ENCODE results near the gene SMTNL2. TPM values are rescaled to one million over a fixed set of nuclear protein-coding genes. Genes with fewer than 3 reads are reported as not detected.
"Not testable (repeated sequence)": the region's sequence is repeated elsewhere in the genome, so short reads cannot be mapped to it uniquely, and the experiment has no call there.

The SMTNL2 gene
- total and polyA plus RNA-seq, 10 donors, result 0.22 to 1.5 (median 0.80) TPM

DNA sequence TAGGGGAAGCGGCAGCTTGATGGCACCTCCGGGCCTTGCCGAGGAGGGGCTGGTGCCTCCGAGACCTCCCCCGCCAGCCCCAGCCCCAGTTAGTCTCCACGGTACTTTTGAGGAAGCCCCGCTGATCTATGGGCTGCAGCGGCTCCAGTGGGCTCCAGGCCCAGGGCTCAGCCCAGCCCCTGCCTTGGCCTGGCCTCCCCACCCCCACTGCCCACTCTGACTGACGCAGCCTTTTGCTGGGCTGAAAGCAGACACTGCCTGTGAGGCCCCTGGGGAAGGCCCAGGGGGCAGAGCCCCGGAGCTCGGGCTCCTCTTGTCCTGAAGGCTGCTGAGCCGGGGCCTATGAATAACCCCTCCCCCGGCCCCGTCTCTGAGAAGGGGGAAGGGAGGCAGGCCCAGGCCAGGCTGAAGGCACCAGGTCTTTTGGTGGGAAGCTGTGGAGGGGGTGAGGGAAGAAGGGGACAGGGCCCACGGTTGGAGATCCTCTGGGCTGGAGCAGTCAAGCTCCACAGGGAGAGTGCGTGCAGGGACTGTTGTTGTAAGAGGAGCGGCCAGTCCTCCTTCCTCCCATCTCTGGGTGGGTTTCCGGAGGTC, 7.5 kb upstream of the SMTNL2 start:
- 66 to 82% (median 76%) methylated on average over 12 to 18 of the region's 18 CpGs for WGBS, 5 donors
- peak; percentile 56 for DNase-seq

DNA sequence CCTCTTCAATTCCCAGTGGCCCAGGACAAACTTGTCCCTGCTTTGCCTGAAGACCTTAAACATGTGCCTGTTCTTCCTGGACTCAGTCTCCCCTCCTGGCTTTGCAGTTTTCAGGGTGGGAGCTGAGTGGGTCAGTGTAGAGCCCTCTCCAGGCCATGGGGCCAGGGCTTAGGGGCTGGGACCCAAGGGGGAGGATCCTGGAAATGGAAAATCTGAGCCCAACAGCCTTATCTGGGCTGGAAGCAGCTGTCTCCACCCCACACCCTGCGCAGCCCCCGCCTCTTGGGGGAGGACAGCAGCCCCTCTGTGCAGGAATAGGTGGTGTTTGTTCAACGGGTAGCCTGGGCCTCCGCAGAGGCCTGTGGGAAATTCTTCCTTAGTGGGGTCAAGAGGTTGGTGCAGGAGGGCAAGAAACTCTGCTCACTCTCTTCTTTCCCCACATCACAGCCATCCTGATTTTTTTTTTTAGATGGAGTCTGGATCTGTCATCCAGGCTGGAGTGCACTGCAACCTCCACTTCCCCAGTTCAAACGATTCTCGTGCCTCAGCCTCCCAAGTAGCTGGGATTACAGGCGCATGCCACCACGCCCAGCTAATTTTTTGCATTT, 6.8 kb upstream of the SMTNL2 start:
- Histone ChIP-seq H3K27me3 (replicated peaks in 1 of 7) (peaks cover 0 to 13% (median 5%) of the 10 kb centered on the region in 7 donors), H3K4me3 (no peak overlapping the region), H3K27ac (no peak overlapping the region), H3K9me3 (no peaks in the 10 kb centered on the region), H3K36me3 (no peaks in the 10 kb centered on the region), H3K4me1 (peaks cover 0 to 5% (median 0%) of the 10 kb centered on the region in 6 donors)
- DNase-seq, result peak; percentile 30
- no peak for TF ChIP-seq POLR2AphosphoS5 (IDR thresholded peaks at IDR 0.05)
- no peak for TF ChIP-seq POLR2A (IDR thresholded peaks at IDR 0.05)
- TF ChIP-seq, protein P1, sequence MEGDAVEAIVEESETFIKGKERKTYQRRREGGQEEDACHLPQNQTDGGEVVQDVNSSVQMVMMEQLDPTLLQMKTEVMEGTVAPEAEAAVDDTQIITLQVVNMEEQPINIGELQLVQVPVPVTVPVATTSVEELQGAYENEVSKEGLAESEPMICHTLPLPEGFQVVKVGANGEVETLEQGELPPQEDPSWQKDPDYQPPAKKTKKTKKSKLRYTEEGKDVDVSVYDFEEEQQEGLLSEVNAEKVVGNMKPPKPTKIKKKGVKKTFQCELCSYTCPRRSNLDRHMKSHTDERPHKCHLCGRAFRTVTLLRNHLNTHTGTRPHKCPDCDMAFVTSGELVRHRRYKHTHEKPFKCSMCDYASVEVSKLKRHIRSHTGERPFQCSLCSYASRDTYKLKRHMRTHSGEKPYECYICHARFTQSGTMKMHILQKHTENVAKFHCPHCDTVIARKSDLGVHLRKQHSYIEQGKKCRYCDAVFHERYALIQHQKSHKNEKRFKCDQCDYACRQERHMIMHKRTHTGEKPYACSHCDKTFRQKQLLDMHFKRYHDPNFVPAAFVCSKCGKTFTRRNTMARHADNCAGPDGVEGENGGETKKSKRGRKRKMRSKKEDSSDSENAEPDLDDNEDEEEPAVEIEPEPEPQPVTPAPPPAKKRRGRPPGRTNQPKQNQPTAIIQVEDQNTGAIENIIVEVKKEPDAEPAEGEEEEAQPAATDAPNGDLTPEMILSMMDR (IDR thresholded peaks at IDR 0.05 in 8 of 11, conservative IDR thresholded peaks at IDR 0.05 in 3 of 11), result no peak
- WGBS, 5 donors, result 80 to 86% (median 84%) methylated on average over 7 to 8 of the region's 8 CpGs
- intact Hi-C loops (cut with DNase I; ENCODE audit: low total_unique reads), result no loop called here

More for the DNA sequence above, 7.5 kb upstream of the SMTNL2 start:
- Histone ChIP-seq H3K4me1 (peaks cover 0 to 5% (median 0%) of the 10 kb centered on the region in 6 donors), H3K36me3 (no peaks in the 10 kb centered on the region), H3K27me3 (replicated peaks in 1 of 7) (peaks cover 0 to 6% (median under 1%) of the 10 kb centered on the region in 7 donors), H3K27ac (no peak overlapping the region), H3K9me3 (no peaks in the 10 kb centered on the region), H3K4me3 (no peak overlapping the region)
- TF ChIP-seq POLR2A (IDR thresholded peaks at IDR 0.05), result no peak
- TF ChIP-seq, protein P1 (IDR thresholded peaks at IDR 0.05 in 8 of 11, conservative IDR thresholded peaks at IDR 0.05 in 3 of 11), result no peak
- no peak for TF ChIP-seq POLR2AphosphoS5 (IDR thresholded peaks at IDR 0.05)
- intact Hi-C loops (cut with DNase I; ENCODE audit: low total_unique reads), result no loop called here

- WGBS, 5 donors, result 94 to 99% (median 97%) methylated on average over 8 to 23 of the region's 24 CpGs
Observed at GRCh38 chr17:4578349-4578748, 6.0 kb upstream of the SMTNL2 start.

DNA sequence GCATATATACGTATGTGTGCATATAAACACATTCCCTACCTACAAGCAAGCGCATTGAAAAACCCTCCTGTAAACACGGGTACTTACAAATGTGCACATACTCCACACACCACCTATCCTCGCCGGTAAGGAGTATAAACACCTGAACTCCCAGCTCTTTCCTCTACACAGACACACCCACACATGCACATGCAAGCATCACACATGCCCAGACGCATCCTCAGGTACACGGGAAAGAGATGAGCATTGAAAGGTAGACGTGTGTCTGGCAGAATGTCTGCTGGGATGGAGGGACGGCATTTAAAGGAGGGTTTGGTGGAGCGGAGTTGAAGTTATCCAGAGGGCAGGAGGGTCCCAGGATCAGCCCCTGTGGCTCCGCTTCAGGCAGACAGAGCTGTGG, 4.7 kb upstream of the SMTNL2 start:
- intact Hi-C loops (cut with DNase I; ENCODE audit: low total_unique reads), result no loop called here

More at GRCh38 chr17:4578349-4578748, 6.0 kb upstream of the SMTNL2 start:
- H3K9me3 ChIP-seq; H3K4me3 ChIP-seq; H3K4me1 ChIP-seq; H3K27ac ChIP-seq; intact Hi-C loops (cut with DNase I; ENCODE audit: low total_unique reads); H3K36me3 ChIP-seq: not testable (repeated sequence)
- H3K27me3 ChIP-seq (replicated peaks in 1 of 7), result peaks cover 2 to 22% (median 13%) of the 10 kb centered on the region in 7 donors
- DNase-seq, result peak; percentile 43

More for the DNA sequence above, 4.7 kb upstream of the SMTNL2 start:
- Histone ChIP-seq H3K27ac (no peak overlapping the region), H3K4me3 (no peak overlapping the region), H3K27me3 (replicated peaks in 1 of 7) (peaks cover 4 to 35% (median 26%) of the 10 kb centered on the region in 7 donors), H3K4me1 (peaks cover 6 to 15% (median 13%) of the 10 kb centered on the region in 6 donors), H3K36me3 (no peaks in the 10 kb centered on the region), H3K9me3 (no peaks in the 10 kb centered on the region)
- TF ChIP-seq, protein P1 (IDR thresholded peaks at IDR 0.05 in 8 of 11, conservative IDR thresholded peaks at IDR 0.05 in 3 of 11), result no peak
- TF ChIP-seq POLR2AphosphoS5 (IDR thresholded peaks at IDR 0.05), result no peak
- no peak for TF ChIP-seq POLR2A (IDR thresholded peaks at IDR 0.05)
- DNase-seq, result peak; percentile 33
- WGBS, 5 donors, result 81 to 91% (median 84%) methylated on average over 11 of the region's 11 CpGs

Measured in spleen (tissue), 11 donors.